ENCODE results near the gene CTNNA1. TPM values are rescaled to one million over a fixed set of nuclear protein-coding genes. Genes with fewer than 3 reads are reported as not detected.

CTNNA1 gene
- total and polyA plus RNA-seq, 9 of the 15 experiments (the other 6 are each of a cell fraction or from before 2014, with no cell fraction given): 29.6 to 117 (median 89.1) TPM

DNA sequence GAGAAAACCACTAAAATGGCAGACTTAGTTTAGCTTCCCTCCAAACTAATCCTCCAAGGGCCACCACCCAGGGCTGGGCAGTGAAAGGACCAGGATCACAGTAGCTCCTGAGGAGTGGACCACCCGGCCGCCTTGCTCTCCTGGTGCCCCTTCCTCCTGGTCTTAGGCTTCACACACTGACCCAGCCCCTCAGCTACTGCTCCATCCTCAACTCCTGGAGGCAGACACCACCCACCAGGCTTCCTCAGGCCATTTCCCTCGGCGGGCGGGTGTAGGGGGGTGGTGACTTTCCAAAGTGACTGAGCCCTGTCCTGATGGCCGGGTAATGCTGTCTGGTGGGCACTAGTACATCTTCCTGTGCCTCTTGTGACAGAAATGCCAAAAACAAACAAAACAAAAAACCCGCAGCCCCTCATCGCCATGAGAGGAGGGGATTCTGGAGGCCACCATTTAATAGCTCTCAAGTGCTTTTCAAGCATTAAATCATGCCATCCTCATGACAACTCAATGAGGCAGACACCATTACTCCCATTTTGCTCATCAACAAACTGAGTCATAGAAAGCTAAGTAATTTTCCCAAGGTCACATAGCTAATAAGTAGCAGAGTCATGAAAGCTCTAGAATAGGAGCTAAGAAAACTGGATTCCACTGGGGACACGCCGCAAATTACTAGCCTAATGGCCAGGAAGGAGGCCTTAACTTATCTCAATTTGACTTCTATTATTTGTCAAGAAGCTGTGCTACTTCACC is 213.2 kb downstream of the CTNNA1 start:
- CTCF ChIA-PET (ENCODE audit: low intra/inter-chr PET ratio): no interaction called here
- Histone ChIP-seq H2AFZ (ENCODE audit: low read depth, low read length) (no peak overlapping the region), H3K4me2 (ENCODE audit: insufficient read depth, low read length) (no peak overlapping the region), H3K36me3 (ENCODE audit: control insufficient read depth, insufficient read depth, low read length) (no peaks in the 10 kb centered on the region), H3K79me2 (ENCODE audit: control insufficient read depth, insufficient read depth, low read length) (no peaks in the 10 kb centered on the region), H3K9ac (ENCODE audit: insufficient read depth in 1 of 2, low read depth in 2 of 2, low read length in 2 of 2) (no peak overlapping the region), H3K27ac (ENCODE audit: extremely low read depth, low read depth, low read length) (no peak overlapping the region), H3K4me3 (no peak overlapping the region), H3K27me3 (ENCODE audit: control insufficient read depth in 2 of 2, insufficient read depth in 2 of 2, low read length in 2 of 2) (no peaks in the 10 kb centered on the region), H4K20me1 (replicated peaks; ENCODE audit: control insufficient read depth, insufficient read depth, low read length) (peaks cover 4% of the 10 kb centered on the region; the same call in 1 of the 2 replicates), H3K4me1 (replicated peaks in 1 of 2; ENCODE audit: control insufficient read depth in 2 of 2, insufficient read depth in 2 of 2, low read length in 2 of 2) (peaks cover 3 to 7% of the 10 kb centered on the region in 2 experiments; a peak in 4 of 5 replicates), H3K9me1 (ENCODE audit: control insufficient read depth, insufficient read depth, low read length) (no peaks in the 10 kb centered on the region), H3K9me3 (replicated peaks; ENCODE audit: control insufficient read depth, insufficient read depth, low read depth, low read length) (no peaks in the 10 kb centered on the region)
- no peak for TF ChIP-seq ZZZ3 (IDR thresholded peaks at IDR 0.05)
- peak; percentile 34; the same call in 1 of the 2 replicates for TF ChIP-seq ESRRA (IDR thresholded peaks at IDR 0.05; ENCODE audit: borderline replicate concordance, low read depth)
- no peak for DNase-seq (ENCODE audit: extremely low read depth in 1 of 4, low spot score in 3 of 4)
- POLR2A ChIA-PET: interaction anchor here (1.1 kb wide), 1 partner anchor 10 kb away, joined by 4 read pairs; no protein-coding TSS in a partner anchor
- 70% methylated on average over 10 of the region's 10 CpGs for WGBS (ENCODE audit: insufficient coverage, low coverage, missing lambda C conversion rate)
- BruUV-seq (replicated peaks): no TSS peak
- intact Hi-C loops (cut with micrococcal nuclease): no loop called here
- no peak for ATAC-seq
- in situ Hi-C loops (cut with MboI): no loop called here
- FAIRE-seq: no peak

DNA sequence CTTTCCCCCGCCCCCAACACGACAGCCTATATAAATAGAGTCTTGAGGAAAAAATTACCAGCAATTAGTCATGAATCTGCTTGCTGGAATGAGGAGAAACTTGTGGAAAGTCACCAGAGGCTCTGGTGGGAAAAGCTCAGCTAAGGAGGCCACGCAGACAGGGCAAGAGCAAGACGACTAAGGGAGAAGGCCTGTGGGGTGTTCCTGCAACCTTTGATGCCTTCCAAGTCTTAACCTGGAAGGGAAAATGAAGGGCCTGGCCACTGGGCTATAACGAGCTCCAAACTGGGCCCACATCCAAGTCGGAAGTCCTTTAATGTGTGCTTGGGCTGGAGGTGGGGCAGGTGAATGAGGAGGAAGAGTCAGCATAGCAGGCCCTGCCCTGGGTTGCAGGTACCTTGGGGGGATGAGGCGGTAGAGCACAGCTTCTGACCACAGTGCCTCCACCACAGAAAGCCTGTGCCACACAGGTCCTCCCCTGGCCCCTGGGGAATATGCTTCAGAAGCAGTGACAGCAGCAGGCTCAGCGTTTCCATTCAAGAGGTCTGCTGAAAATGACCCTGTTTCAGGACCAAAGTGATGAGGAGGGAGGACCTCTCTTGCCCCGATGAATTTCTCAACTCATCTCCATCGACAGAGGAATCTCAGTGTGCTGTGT is 214.7 kb downstream of the CTNNA1 start:
- no peak for ATAC-seq
- no peak overlapping the region for H3K27ac ChIP-seq (ENCODE audit: extremely low read depth, low read depth, low read length)
- CTCF ChIA-PET (ENCODE audit: low intra/inter-chr PET ratio): no interaction called here
- intact Hi-C loops (cut with micrococcal nuclease) (no loop called here), in situ Hi-C loops (cut with MboI) (no loop called here)
- no peak overlapping the region for H3K4me3 ChIP-seq
- DNase-seq (ENCODE audit: extremely low read depth in 1 of 4, low spot score in 3 of 4): no peak
- H2AFZ ChIP-seq (ENCODE audit: low read depth, low read length): no peak overlapping the region
- TF ChIP-seq, protein P1, sequence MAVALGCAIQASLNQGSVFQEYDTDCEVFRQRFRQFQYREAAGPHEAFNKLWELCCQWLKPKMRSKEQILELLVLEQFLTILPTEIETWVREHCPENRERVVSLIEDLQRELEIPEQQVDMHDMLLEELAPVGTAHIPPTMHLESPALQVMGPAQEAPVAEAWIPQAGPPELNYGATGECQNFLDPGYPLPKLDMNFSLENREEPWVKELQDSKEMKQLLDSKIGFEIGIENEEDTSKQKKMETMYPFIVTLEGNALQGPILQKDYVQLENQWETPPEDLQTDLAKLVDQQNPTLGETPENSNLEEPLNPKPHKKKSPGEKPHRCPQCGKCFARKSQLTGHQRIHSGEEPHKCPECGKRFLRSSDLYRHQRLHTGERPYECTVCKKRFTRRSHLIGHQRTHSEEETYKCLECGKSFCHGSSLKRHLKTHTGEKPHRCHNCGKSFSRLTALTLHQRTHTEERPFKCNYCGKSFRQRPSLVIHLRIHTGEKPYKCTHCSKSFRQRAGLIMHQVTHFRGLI (CRISPR knock-in tag; IDR thresholded peaks at IDR 0.05): no peak
- TF ChIP-seq, protein P2, sequence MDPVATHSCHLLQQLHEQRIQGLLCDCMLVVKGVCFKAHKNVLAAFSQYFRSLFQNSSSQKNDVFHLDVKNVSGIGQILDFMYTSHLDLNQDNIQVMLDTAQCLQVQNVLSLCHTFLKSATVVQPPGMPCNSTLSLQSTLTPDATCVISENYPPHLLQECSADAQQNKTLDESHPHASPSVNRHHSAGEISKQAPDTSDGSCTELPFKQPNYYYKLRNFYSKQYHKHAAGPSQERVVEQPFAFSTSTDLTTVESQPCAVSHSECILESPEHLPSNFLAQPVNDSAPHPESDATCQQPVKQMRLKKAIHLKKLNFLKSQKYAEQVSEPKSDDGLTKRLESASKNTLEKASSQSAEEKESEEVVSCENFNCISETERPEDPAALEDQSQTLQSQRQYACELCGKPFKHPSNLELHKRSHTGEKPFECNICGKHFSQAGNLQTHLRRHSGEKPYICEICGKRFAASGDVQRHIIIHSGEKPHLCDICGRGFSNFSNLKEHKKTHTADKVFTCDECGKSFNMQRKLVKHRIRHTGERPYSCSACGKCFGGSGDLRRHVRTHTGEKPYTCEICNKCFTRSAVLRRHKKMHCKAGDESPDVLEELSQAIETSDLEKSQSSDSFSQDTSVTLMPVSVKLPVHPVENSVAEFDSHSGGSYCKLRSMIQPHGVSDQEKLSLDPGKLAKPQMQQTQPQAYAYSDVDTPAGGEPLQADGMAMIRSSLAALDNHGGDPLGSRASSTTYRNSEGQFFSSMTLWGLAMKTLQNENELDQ (CRISPR knock-in tag; IDR thresholded peaks at IDR 0.05; ENCODE audit: borderline replicate concordance): no peak
- H3K9me3 ChIP-seq (replicated peaks; ENCODE audit: control insufficient read depth, insufficient read depth, low read depth, low read length): no peaks in the 10 kb centered on the region
- no peak overlapping the region for H3K4me2 ChIP-seq (ENCODE audit: insufficient read depth, low read length)
- peaks cover 4% of the 10 kb centered on the region; the same call in 1 of the 2 replicates for H4K20me1 ChIP-seq (replicated peaks; ENCODE audit: control insufficient read depth, insufficient read depth, low read length)
- no peaks in the 10 kb centered on the region for H3K79me2 ChIP-seq (ENCODE audit: control insufficient read depth, insufficient read depth, low read length)
- H3K9me1 ChIP-seq (ENCODE audit: control insufficient read depth, insufficient read depth, low read length): no peaks in the 10 kb centered on the region
- POLR2A ChIA-PET: no interaction called here
- H3K27me3 ChIP-seq (ENCODE audit: control insufficient read depth in 2 of 2, insufficient read depth in 2 of 2, low read length in 2 of 2): no peaks in the 10 kb centered on the region
- no peak for FAIRE-seq
- H3K36me3 ChIP-seq (ENCODE audit: control insufficient read depth, insufficient read depth, low read length): no peaks in the 10 kb centered on the region
- no peak overlapping the region for H3K9ac ChIP-seq (ENCODE audit: insufficient read depth in 1 of 2, low read depth in 2 of 2, low read length in 2 of 2)
- no TSS peak for BruUV-seq (replicated peaks)
- H3K4me1 ChIP-seq (replicated peaks in 1 of 2; ENCODE audit: control insufficient read depth in 2 of 2, insufficient read depth in 2 of 2, low read length in 2 of 2): peaks cover 3 to 7% of the 10 kb centered on the region in 2 experiments; a peak in 4 of 5 replicates
- WGBS (ENCODE audit: insufficient coverage, low coverage, missing lambda C conversion rate): 45% methylated on average over 10 of the region's 10 CpGs

Measured in K562 (cell line).